HG02642 (cell line): ENCODE results near the gene PRDX5.

Experiments
- ATAC-seq: cut with Tn5 transposase; IDR thresholded peaks from one replicate; pipeline ENCODE4 v1.9.1; 2021; ENCODE audit warnings: mild to moderate bottlenecking; ENCODE audit not compliant: unreplicated experiment, poor library complexity

PRDX5 gene

GRCh38 chr11:64358907-64359711 lies 41.2 kb downstream of the PRDX5 start, which contains the start of gene RPS6KA4:
Gene RPS6KA4 (plus strand): TSS chr11:64359162. CDS start chr11:64359236, 74 bp downstream.
- no peak for ATAC-seq

- no peak for ATAC-seq
Measured at GRCh38 chr11:64359712-64360445, 42.0 kb downstream of the PRDX5 start.

- ATAC-seq: no peak
Measured at GRCh38 chr11:64360448-64360921, 42.6 kb downstream of the PRDX5 start.

- ATAC-seq: no peak
Measured at GRCh38 chr11:64361659-64362058, 43.7 kb downstream of the PRDX5 start.

GRCh38 chr11:64362339-64362738 lies 44.4 kb downstream of the PRDX5 start:
- ATAC-seq: no peak

- no peak for ATAC-seq
Measured at GRCh38 chr11:64364435-64364834, 46.5 kb downstream of the PRDX5 start.

GRCh38 chr11:64364911-64365310 lies 47.0 kb downstream of the PRDX5 start:
- no peak for ATAC-seq

GRCh38 chr11:64366751-64367150 lies 48.8 kb downstream of the PRDX5 start:
- no peak for ATAC-seq

- no peak for ATAC-seq
Measured at GRCh38 chr11:64367931-64368672, 50.2 kb downstream of the PRDX5 start.

GRCh38 chr11:64368673-64369074 lies 50.8 kb downstream of the PRDX5 start:
- ATAC-seq: no peak

- ATAC-seq: no peak
Measured at GRCh38 chr11:64369440-64370421, 51.8 kb downstream of the PRDX5 start.

- no peak for ATAC-seq
Measured at GRCh38 chr11:64371201-64371600, 53.3 kb downstream of the PRDX5 start.
